Effector memory CD4-positive, alpha-beta T cell (primary cell): Measurements from ENCODE around the gene TMEM145.
A peak's percentile ranks its signal among the peaks of the same experiment; 100 is the strongest.
"Not testable (repeated sequence)": the region's sequence is repeated elsewhere in the genome, so short reads cannot be mapped to it uniquely, and the experiment has no call there.

Experiments used
- DNase-seq, 3 donors: peaks; one replicate each; pipeline ENCODE4 v3.0.0-alpha.2; 2020
- H3K27ac ChIP-seq: 2 replicates; pipeline ENCODE4 v1.7.0; 2013; ENCODE audit warnings: mild to moderate bottlenecking, low read length, moderate library complexity; ENCODE audit not compliant: insufficient read depth, poor library complexity, severe bottlenecking
- H3K27me3 ChIP-seq: replicated peaks from 2 replicates; pipeline ENCODE4 v1.7.0; 2013; ENCODE audit warnings: mild to moderate bottlenecking, low read length; ENCODE audit not compliant: insufficient read depth, control insufficient read depth, poor library complexity, severe bottlenecking
- H3K36me3 ChIP-seq: 2 replicates; pipeline ENCODE4 v1.7.0; 2013; ENCODE audit warnings: mild to moderate bottlenecking, low read length, moderate library complexity; ENCODE audit not compliant: control insufficient read depth, insufficient read depth
- H3K4me1 ChIP-seq: 2 replicates; pipeline ENCODE4 v1.7.0; 2013; ENCODE audit warnings: low read length, mild to moderate bottlenecking; ENCODE audit not compliant: control insufficient read depth, insufficient read depth, poor library complexity, severe bottlenecking
- H3K4me3 ChIP-seq: 2 replicates; pipeline ENCODE4 v1.7.0; 2013; ENCODE audit warnings: low read length, low read depth, mild to moderate bottlenecking; ENCODE audit not compliant: insufficient read depth, poor library complexity, severe bottlenecking
- H3K9me3 ChIP-seq: 2 replicates; pipeline ENCODE4 v1.7.0; 2013; ENCODE audit warnings: mild to moderate bottlenecking, low read length, moderate library complexity; ENCODE audit not compliant: control insufficient read depth

The TMEM145 gene

GRCh38 chr19:42325308-42325895, 12.3 kb downstream of the TMEM145 start, which contains the start of gene MEGF8:
TSS of gene MEGF8 (plus strand) at chr19:42325635. CDS start at chr19:42326244, 609 bp downstream.
- peak; percentile 96 to 97 (median 97) for DNase-seq
- H3K27ac ChIP-seq = peak within 1 kb of the TSS; percentile 71
- no peaks in the 10 kb centered on the region for H3K9me3 ChIP-seq
- peak within 1 kb of the TSS; percentile 74 for H3K4me3 ChIP-seq
- H3K36me3 ChIP-seq = no peaks in the 10 kb centered on the region
- H3K27me3 ChIP-seq = peaks cover 10% of the 10 kb centered on the region
- H3K4me1 ChIP-seq = peaks cover 15% of the 10 kb centered on the region

GRCh38 chr19:42325896-42326771, 13.0 kb downstream of the TMEM145 start:
- Histone ChIP-seq H3K4me1 (peaks cover 15% of the 10 kb centered on the region), H3K4me3 (peak overlapping the region; percentile 74), H3K36me3 (no peaks in the 10 kb centered on the region), H3K27ac (peak overlapping the region; percentile 71), H3K27me3 (peaks cover 10% of the 10 kb centered on the region), H3K9me3 (no peaks in the 10 kb centered on the region)
- no peak for DNase-seq

- Histone ChIP-seq H3K4me1 (peaks cover 15% of the 10 kb centered on the region), H3K4me3 (no peak overlapping the region), H3K27ac (no peak overlapping the region), H3K27me3 (peaks cover 10% of the 10 kb centered on the region), H3K36me3 (no peaks in the 10 kb centered on the region), H3K9me3 (no peaks in the 10 kb centered on the region)
- DNase-seq = no peak
Measured at GRCh38 chr19:42326969-42327368, 13.9 kb downstream of the TMEM145 start.

GRCh38 chr19:42327381-42327780, 14.3 kb downstream of the TMEM145 start:
- H3K4me1 ChIP-seq = peaks cover 15% of the 10 kb centered on the region
- no peaks in the 10 kb centered on the region for H3K9me3 ChIP-seq

GRCh38 chr19:42328106-42328505, 15.0 kb downstream of the TMEM145 start:
- H3K36me3 ChIP-seq = no peaks in the 10 kb centered on the region
- H3K27ac ChIP-seq = no peak overlapping the region
- H3K4me1 ChIP-seq = peaks cover 15% of the 10 kb centered on the region
- DNase-seq = no peak
- H3K4me3 ChIP-seq = no peak overlapping the region
- no peaks in the 10 kb centered on the region for H3K9me3 ChIP-seq
- peaks cover 10% of the 10 kb centered on the region for H3K27me3 ChIP-seq

More at GRCh38 chr19:42327381-42327780, 14.3 kb downstream of the TMEM145 start:
- Histone ChIP-seq H3K27me3 (peaks cover 10% of the 10 kb centered on the region), H3K4me3 (no peak overlapping the region), H3K36me3 (no peaks in the 10 kb centered on the region), H3K27ac (no peak overlapping the region)
- no peak for DNase-seq

GRCh38 chr19:42328854-42329253, 15.7 kb downstream of the TMEM145 start:
- H3K27me3 ChIP-seq = peaks cover 5% of the 10 kb centered on the region
- H3K36me3 ChIP-seq = no peaks in the 10 kb centered on the region
- no peak overlapping the region for H3K4me3 ChIP-seq
- peaks cover 11% of the 10 kb centered on the region for H3K4me1 ChIP-seq
- DNase-seq = no peak
- H3K9me3 ChIP-seq = no peaks in the 10 kb centered on the region
- no peak overlapping the region for H3K27ac ChIP-seq

GRCh38 chr19:42330241-42330711, 17.2 kb downstream of the TMEM145 start:
- no peak for DNase-seq
- H3K27ac ChIP-seq = no peak overlapping the region
- H3K9me3 ChIP-seq = no peaks in the 10 kb centered on the region
- no peak overlapping the region for H3K4me3 ChIP-seq
- H3K36me3 ChIP-seq = no peaks in the 10 kb centered on the region
- peaks cover 7% of the 10 kb centered on the region for H3K4me1 ChIP-seq
- H3K27me3 ChIP-seq = no peaks in the 10 kb centered on the region

- H3K4me3 ChIP-seq, H3K4me1 ChIP-seq, H3K9me3 ChIP-seq, H3K36me3 ChIP-seq, H3K27me3 ChIP-seq, H3K27ac ChIP-seq, DNase-seq: not testable (repeated sequence)
Measured at GRCh38 chr19:42331333-42331732, 18.2 kb downstream of the TMEM145 start.

GRCh38 chr19:42332059-42332458, 18.9 kb downstream of the TMEM145 start:
- no peak for DNase-seq
- H3K4me1 ChIP-seq = no peaks in the 10 kb centered on the region
- no peaks in the 10 kb centered on the region for H3K36me3 ChIP-seq
- no peaks in the 10 kb centered on the region for H3K27me3 ChIP-seq
- H3K9me3 ChIP-seq = no peaks in the 10 kb centered on the region
- H3K4me3 ChIP-seq = no peak overlapping the region
- no peak overlapping the region for H3K27ac ChIP-seq

- Histone ChIP-seq H3K4me3 (no peak overlapping the region), H3K9me3 (no peaks in the 10 kb centered on the region), H3K27me3 (no peaks in the 10 kb centered on the region), H3K4me1 (no peaks in the 10 kb centered on the region), H3K27ac (no peak overlapping the region), H3K36me3 (no peaks in the 10 kb centered on the region)
- no peak for DNase-seq
Measured at GRCh38 chr19:42333018-42333417, 19.9 kb downstream of the TMEM145 start.
